WTC11 (cell line): ENCODE results near the gene MYO19. TPM values are rescaled to one million over a fixed set of nuclear protein-coding genes. Genes with fewer than 3 reads are reported as not detected.

Experiments used
- ATAC-seq: fragments of 200-7000 bp; cut with Tn5 transposase; 2 replicates; pipeline ENCODE4 v1.10.0; 2021; ENCODE audit warnings: mild to moderate bottlenecking, moderate library complexity
- CTCF ChIA-PET: fragments of 300-600 bp; sonication (Branson Sonifier 250); formaldehyde crosslinking; loops from one replicate; lab custom pipeline; 2021; ENCODE audit warnings: antibody characterized with exemption; lab: Charles Lee
- POLR2A ChIA-PET: fragments of 350-600 bp; sonication (Branson Sonifier 250); formaldehyde crosslinking; loops from one replicate; lab custom pipeline; 2021; ENCODE audit warnings: antibody characterized with exemption; lab: Charles Lee
- DNase-seq: peaks from one replicate; pipeline ENCODE4 v3.0.0; 2021; ENCODE audit warnings: low spot score
- H3K27ac Mint-ChIP-seq: 2 replicates; pipeline ENCODE4 v1.8.0; 2021; ENCODE audit warnings: mixed read lengths
- H3K27me3 Mint-ChIP-seq: 2 replicates; pipeline ENCODE4 v1.8.0; 2021; ENCODE audit warnings: low read depth, mild to moderate bottlenecking, moderate library complexity, mixed read lengths
- H3K36me3 Mint-ChIP-seq: 2 replicates; pipeline ENCODE4 v1.8.0; 2021; ENCODE audit warnings: mixed read lengths
- H3K4me1 Mint-ChIP-seq: 2 replicates; pipeline ENCODE4 v1.8.0; 2022; ENCODE audit warnings: mixed read lengths
- H3K4me3 Mint-ChIP-seq: 2 replicates; pipeline ENCODE4 v1.8.0; 2021; ENCODE audit warnings: mild to moderate bottlenecking, moderate library complexity, mixed read lengths
- H3K9me3 Mint-ChIP-seq: 2 replicates; pipeline ENCODE4 v1.8.0; 2021; ENCODE audit warnings: mixed read lengths
- ATF6 ChIP-seq: sonication (generic); formaldehyde crosslinking; IDR thresholded peaks from 2 replicates; pipeline ENCODE4 v1.8.1; 2023; ENCODE audit warnings: mild to moderate bottlenecking, missing genetic modification reagents
- CTCF ChIP-seq: fragments of 200-600 bp; IDR thresholded peaks from 2 replicates; pipeline ENCODE4 v1.8.0; 2022; ENCODE audit warnings: antibody characterized with exemption
- E2F1 ChIP-seq: sonication (generic); formaldehyde crosslinking; IDR thresholded peaks from 2 replicates; pipeline ENCODE4 v1.8.0; 2022; ENCODE audit warnings: mild to moderate bottlenecking, missing genetic modification reagents
- IRF1 ChIP-seq: sonication (generic); formaldehyde crosslinking; IDR thresholded peaks from 2 replicates; pipeline ENCODE4 v1.8.0; 2023; ENCODE audit warnings: missing genetic modification reagents
- NR2C2 ChIP-seq: sonication (generic); formaldehyde crosslinking; IDR thresholded peaks from 2 replicates; pipeline ENCODE4 v1.8.0; 2022; ENCODE audit warnings: mild to moderate bottlenecking, missing genetic modification reagents
- PREB ChIP-seq: sonication (generic); formaldehyde crosslinking; IDR thresholded peaks from 2 replicates; pipeline ENCODE4 v1.8.1; 2022; ENCODE audit warnings: mild to moderate bottlenecking, missing genetic modification reagents, moderate library complexity, borderline replicate concordance
- TEAD1 ChIP-seq: sonication (generic); formaldehyde crosslinking; IDR thresholded peaks from 2 replicates; pipeline ENCODE4 v1.8.0; 2022; ENCODE audit warnings: mild to moderate bottlenecking, missing genetic modification reagents
- ZBTB43 ChIP-seq: sonication (generic); formaldehyde crosslinking; IDR thresholded peaks from 2 replicates; pipeline ENCODE4 v1.8.1; 2023; ENCODE audit warnings: mild to moderate bottlenecking, missing genetic modification reagents
- ZNF317 ChIP-seq: sonication (generic); formaldehyde crosslinking; IDR thresholded peaks from 2 replicates; pipeline ENCODE4 v1.8.1; 2023; ENCODE audit warnings: low read depth, mild to moderate bottlenecking, moderate library complexity, missing genetic modification reagents, borderline replicate concordance
- ZSCAN18 ChIP-seq: fragments of 250-450 bp; sonication (Bioruptor Pico); IDR thresholded peaks from 2 replicates; pipeline ENCODE4 v2.1.2; 2022; ENCODE audit warnings: mild to moderate bottlenecking, moderate library complexity
- total RNA-seq: library from RNA; stranded (reverse); gene quantifications from 3 replicates; pipeline ENCODE4 v1.2.3, GENCODE V29; 2021

Gene MYO19
- total RNA-seq, 1 experiment from 2014 or later = 146 TPM

- Mint-ChIP-seq H3K9me3 (no peaks in the 10 kb centered on the region), H3K27ac (no peak overlapping the region), H3K36me3 (peaks cover 66% of the 10 kb centered on the region), H3K4me3 (no peak overlapping the region), H3K27me3 (no peaks in the 10 kb centered on the region), H3K4me1 (no peaks in the 10 kb centered on the region)
- ChIA-PET POLR2A (no interaction called here), CTCF (no interaction called here)
- no peak for DNase-seq
- ATAC-seq = no peak
- TF ChIP-seq ZBTB43 (CRISPR knock-in tag) (no peak), ATF6 (no peak), E2F1 (CRISPR knock-in tag) (no peak), CTCF (no peak), ZSCAN18 (no peak), IRF1 (CRISPR knock-in tag) (no peak)
Observed at GRCh38 chr17:36501351-36501750, 33.3 kb downstream of the MYO19 start.

GRCh38 chr17:36500745-36501225 is 33.9 kb downstream of the MYO19 start:
- H3K4me3 Mint-ChIP-seq = no peak overlapping the region
- H3K27me3 Mint-ChIP-seq = no peaks in the 10 kb centered on the region
- peaks cover 66% of the 10 kb centered on the region for H3K36me3 Mint-ChIP-seq
- no peak overlapping the region for H3K27ac Mint-ChIP-seq
- DNase-seq = no peak
- no peaks in the 10 kb centered on the region for H3K4me1 Mint-ChIP-seq
- CTCF ChIA-PET = interaction anchor here (2.0 kb wide), 1 partner anchor 18 kb away, joined by 8 read pairs; no protein-coding TSS in a partner anchor
- H3K9me3 Mint-ChIP-seq = no peaks in the 10 kb centered on the region
- POLR2A ChIA-PET = no interaction called here
- ATAC-seq = no peak
- TF ChIP-seq ZNF317 (CRISPR knock-in tag) = no peak

GRCh38 chr17:36498560-36499300 is 35.9 kb downstream of the MYO19 start:
- Mint-ChIP-seq H3K4me3 (no peak overlapping the region), H3K4me1 (no peaks in the 10 kb centered on the region), H3K9me3 (no peaks in the 10 kb centered on the region), H3K27ac (no peak overlapping the region), H3K36me3 (peaks cover 65% of the 10 kb centered on the region), H3K27me3 (no peaks in the 10 kb centered on the region)
- CTCF ChIA-PET = interaction anchor here (1.2 to 2.0 kb wide), 2 partner anchors 16 kb away, joined by 4 to 8 read pairs; no protein-coding TSS in a partner anchor
- no peak for ATAC-seq
- POLR2A ChIA-PET = no interaction called here
- no peak for TF ChIP-seq PREB
- no peak for TF ChIP-seq NR2C2 (CRISPR knock-in tag)
- TF ChIP-seq TEAD1 (CRISPR knock-in tag) = no peak
- DNase-seq = no peak
